ENCODE measurements around the gene GRIK2. TPM values are rescaled to one million over a fixed set of nuclear protein-coding genes. Genes with fewer than 3 reads are reported as not detected.
"Not testable (repeated sequence)": the region's sequence is repeated elsewhere in the genome, so short reads cannot be mapped to it uniquely, and the experiment has no call there.

Gene GRIK2
- total and polyA plus RNA-seq, 2 experiments from 2014 or later: 1.4 to 7.1 TPM

- Histone ChIP-seq H3K4me1 (ENCODE audit: insufficient read depth) (no peaks in the 10 kb centered on the region), H3K27me3 (replicated peaks; ENCODE audit: insufficient read depth) (no peaks in the 10 kb centered on the region), H2AFZ (no peak overlapping the region), H3F3A (ENCODE audit: insufficient read depth) (no peaks in the 10 kb centered on the region), H3K9ac (no peak overlapping the region), H3K4me3 (no peak overlapping the region), H3K4me2 (ENCODE audit: unreplicated experiment) (no peak overlapping the region), H3K79me2 (ENCODE audit: insufficient read depth) (no peaks in the 10 kb centered on the region), H3K36me3 (ENCODE audit: low read depth) (no peaks in the 10 kb centered on the region), H3K9me2 (ENCODE audit: insufficient read depth) (no peaks in the 10 kb centered on the region), H4K20me1 (ENCODE audit: insufficient read depth) (no peaks in the 10 kb centered on the region), H3K27ac (no peak overlapping the region), H3K9me3 (ENCODE audit: low read depth) (no peaks in the 10 kb centered on the region)
- TF ChIP-seq EZH2 (IDR thresholded peaks at IDR 0.05; ENCODE audit: insufficient read depth, poor library complexity, severe bottlenecking): no peak
- no peak for TF ChIP-seq EZH2phosphoT487 (IDR thresholded peaks at IDR 0.05; ENCODE audit: insufficient read depth, low read depth)
- 30 to 68% methylated on average over 1 of the region's 1 CpG for WGBS, 2 experiments (ENCODE audit: low coverage in 1 of 2, low lambda C conversion rate in 2 of 2, missing lambda C conversion rate in 2 of 2)
- DNase-seq: no peak
- in situ Hi-C loops (cut with MboI): no loop called here
These were observed 672.8 kb downstream of the GRIK2 start for GRCh38 chr6:102066301-102066700.

DNA sequence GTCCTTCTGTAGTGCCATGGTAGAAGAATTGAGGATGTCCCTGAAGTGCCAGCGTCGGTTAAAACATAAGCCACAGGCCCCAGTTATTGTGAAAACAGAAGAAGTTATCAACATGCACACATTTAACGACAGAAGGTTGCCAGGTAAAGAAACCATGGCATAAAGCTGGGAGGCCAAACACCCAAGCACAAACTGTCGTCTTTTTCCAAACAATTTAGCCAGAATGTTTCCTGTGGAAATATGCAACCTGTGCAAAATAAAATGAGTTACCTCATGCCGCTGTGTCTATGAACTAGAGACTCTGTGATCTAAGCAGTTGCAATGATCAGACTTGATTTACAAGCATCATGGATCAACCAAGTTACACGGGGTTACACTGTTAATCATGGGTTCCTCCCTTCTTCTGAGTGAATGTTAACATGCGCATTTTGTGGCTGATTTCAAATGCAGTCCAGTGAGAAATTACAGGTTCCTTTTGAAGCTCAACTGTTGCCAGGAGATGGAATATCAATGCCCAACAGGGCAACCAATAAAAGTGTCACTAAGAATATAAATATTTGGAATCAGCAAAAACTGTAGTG, 674.9 kb downstream of the GRIK2 start:
- no peak overlapping the region for H3K4me3 ChIP-seq
- no peaks in the 10 kb centered on the region for H3K9me3 ChIP-seq (ENCODE audit: low read depth)
- DNase-seq: no peak
- no peaks in the 10 kb centered on the region for H3K79me2 ChIP-seq (ENCODE audit: insufficient read depth)
- H3K9me2 ChIP-seq (ENCODE audit: insufficient read depth): no peaks in the 10 kb centered on the region
- no peak overlapping the region for H3K4me2 ChIP-seq (ENCODE audit: unreplicated experiment)
- H2AFZ ChIP-seq: no peak overlapping the region
- no peak overlapping the region for H3K27ac ChIP-seq
- H3K9ac ChIP-seq: no peak overlapping the region
- no peaks in the 10 kb centered on the region for H3K36me3 ChIP-seq (ENCODE audit: low read depth)
- no peak for TF ChIP-seq EZH2 (IDR thresholded peaks at IDR 0.05; ENCODE audit: insufficient read depth, poor library complexity, severe bottlenecking)
- TF ChIP-seq EZH2phosphoT487 (IDR thresholded peaks at IDR 0.05; ENCODE audit: insufficient read depth, low read depth): no peak
- no peaks in the 10 kb centered on the region for H4K20me1 ChIP-seq (ENCODE audit: insufficient read depth)
- no peaks in the 10 kb centered on the region for H3K27me3 ChIP-seq (replicated peaks; ENCODE audit: insufficient read depth)
- H3K4me1 ChIP-seq (ENCODE audit: insufficient read depth): no peaks in the 10 kb centered on the region
- H3F3A ChIP-seq (ENCODE audit: insufficient read depth): no peaks in the 10 kb centered on the region
- 24 to 28% methylated on average over 7 of the region's 7 CpGs for WGBS, 2 experiments (ENCODE audit: low coverage in 1 of 2, low lambda C conversion rate in 2 of 2, missing lambda C conversion rate in 2 of 2)
- in situ Hi-C loops (cut with MboI): no loop called here

GRCh38 chr6:102075539-102075938, 682.0 kb downstream of the GRIK2 start:
- no peak overlapping the region for H3K4me3 ChIP-seq
- no peak for DNase-seq
- no peaks in the 10 kb centered on the region for H3K9me3 ChIP-seq (ENCODE audit: low read depth)
- TF ChIP-seq EZH2phosphoT487 (IDR thresholded peaks at IDR 0.05; ENCODE audit: insufficient read depth, low read depth) (no peak), EZH2 (IDR thresholded peaks at IDR 0.05; ENCODE audit: insufficient read depth, poor library complexity, severe bottlenecking) (no peak)
- no peak overlapping the region for H3K4me2 ChIP-seq (ENCODE audit: unreplicated experiment)
- no peaks in the 10 kb centered on the region for H3K36me3 ChIP-seq (ENCODE audit: low read depth)
- H3K9me2 ChIP-seq (ENCODE audit: insufficient read depth): no peaks in the 10 kb centered on the region
- 8 to 18% methylated on average over 2 of the region's 2 CpGs for WGBS, 2 experiments (ENCODE audit: low coverage in 1 of 2, low lambda C conversion rate in 2 of 2, missing lambda C conversion rate in 2 of 2)
- H3K9ac ChIP-seq: no peak overlapping the region
- in situ Hi-C loops (cut with MboI): no loop called here
- no peak overlapping the region for H2AFZ ChIP-seq
- no peaks in the 10 kb centered on the region for H4K20me1 ChIP-seq (ENCODE audit: insufficient read depth)
- no peaks in the 10 kb centered on the region for H3K27me3 ChIP-seq (replicated peaks; ENCODE audit: insufficient read depth)
- H3F3A ChIP-seq (ENCODE audit: insufficient read depth): no peaks in the 10 kb centered on the region
- no peaks in the 10 kb centered on the region for H3K79me2 ChIP-seq (ENCODE audit: insufficient read depth)
- no peak overlapping the region for H3K27ac ChIP-seq
- no peaks in the 10 kb centered on the region for H3K4me1 ChIP-seq (ENCODE audit: insufficient read depth)

DNA sequence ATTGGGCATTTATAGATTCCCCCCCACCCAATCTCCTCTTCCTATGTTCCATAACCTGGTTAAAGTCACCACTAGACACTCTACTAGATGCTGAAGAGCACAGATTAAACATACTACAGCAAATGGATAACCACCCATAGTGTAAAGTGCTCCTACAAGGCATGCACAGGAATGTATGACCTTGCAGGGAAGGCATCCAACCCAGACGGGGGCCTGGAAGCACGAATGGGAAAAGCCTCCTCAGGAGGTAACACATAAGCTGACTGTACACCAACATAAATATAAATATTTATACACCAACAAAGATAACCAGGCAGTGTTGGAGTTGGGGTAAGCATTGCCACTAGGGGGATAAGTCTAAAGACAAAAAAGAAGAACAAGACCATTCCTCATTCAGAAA, 691.7 kb downstream of the GRIK2 start:
- 8 to 16% methylated on average over 2 of the region's 2 CpGs for WGBS, 2 experiments (ENCODE audit: low coverage in 1 of 2, low lambda C conversion rate in 2 of 2, missing lambda C conversion rate in 2 of 2)
- no peak for DNase-seq
- Histone ChIP-seq H3K4me3 (no peak overlapping the region), H3K4me2 (ENCODE audit: unreplicated experiment) (no peak overlapping the region), H3K79me2 (ENCODE audit: insufficient read depth) (no peaks in the 10 kb centered on the region), H3K27me3 (replicated peaks; ENCODE audit: insufficient read depth) (no peaks in the 10 kb centered on the region), H4K20me1 (ENCODE audit: insufficient read depth) (no peaks in the 10 kb centered on the region), H3K9me3 (ENCODE audit: low read depth) (no peaks in the 10 kb centered on the region), H3K9ac (no peak overlapping the region), H3K27ac (no peak overlapping the region), H3K36me3 (ENCODE audit: low read depth) (no peaks in the 10 kb centered on the region), H2AFZ (no peak overlapping the region), H3K4me1 (ENCODE audit: insufficient read depth) (no peaks in the 10 kb centered on the region), H3F3A (ENCODE audit: insufficient read depth) (no peaks in the 10 kb centered on the region), H3K9me2 (ENCODE audit: insufficient read depth) (no peaks in the 10 kb centered on the region)
- in situ Hi-C loops (cut with MboI): no loop called here
- TF ChIP-seq EZH2phosphoT487 (IDR thresholded peaks at IDR 0.05; ENCODE audit: insufficient read depth, low read depth) (no peak), EZH2 (IDR thresholded peaks at IDR 0.05; ENCODE audit: insufficient read depth, poor library complexity, severe bottlenecking) (no peak)

- H3K79me2 ChIP-seq (ENCODE audit: insufficient read depth); H3K4me3 ChIP-seq; H3K4me1 ChIP-seq (ENCODE audit: insufficient read depth); H3K9me2 ChIP-seq (ENCODE audit: insufficient read depth); DNase-seq; H2AFZ ChIP-seq; H3K27me3 ChIP-seq (replicated peaks; ENCODE audit: insufficient read depth); in situ Hi-C loops (cut with MboI); H3K9me3 ChIP-seq (ENCODE audit: low read depth); H3K4me2 ChIP-seq (ENCODE audit: unreplicated experiment); H3K27ac ChIP-seq; H3K9ac ChIP-seq; H3F3A ChIP-seq (ENCODE audit: insufficient read depth); H3K36me3 ChIP-seq (ENCODE audit: low read depth); H4K20me1 ChIP-seq (ENCODE audit: insufficient read depth): not testable (repeated sequence)
- WGBS, 2 experiments (ENCODE audit: low coverage in 1 of 2, low lambda C conversion rate in 2 of 2, missing lambda C conversion rate in 2 of 2): 62 to 73% methylated on average over 19 of the region's 19 CpGs
These were observed 694.7 kb downstream of the GRIK2 start for GRCh38 chr6:102088160-102088559.
